ENCODE measurements around the gene EIF5. TPM values are rescaled to one million over a fixed set of nuclear protein-coding genes. Genes with fewer than 3 reads are reported as not detected.

Gene EIF5
- total and polyA plus RNA-seq, 2 donors (not counting 3 experiments of a cell fraction or from before 2014, with no cell fraction given): 175 to 313 TPM

- dilution Hi-C loops (cut with MboI; ENCODE audit: extremely low pct_ligation_motif_present, low sequenced_read_pairs): no loop called here
- Histone ChIP-seq H2AFZ (ENCODE audit: low read depth, low read length) (no peak overlapping the region), H3K4me2 (ENCODE audit: insufficient read depth, low read length) (no peak overlapping the region), H3K27ac (ENCODE audit: insufficient read depth, low read depth, low read length) (no peak overlapping the region), H3K9me1 (replicated peaks; ENCODE audit: control insufficient read depth, extremely low read depth, insufficient read depth, low read length) (no peaks in the 10 kb centered on the region), H4K20me1 (replicated peaks; ENCODE audit: control insufficient read depth, extremely low read depth, insufficient read depth, low read length) (peaks cover 23% of the 10 kb centered on the region), H3K4me3 (replicated peaks in 1 of 3; ENCODE audit: insufficient read depth in 1 of 3, low read depth in 1 of 3, low read length in 3 of 3) (no peak overlapping the region), H3K9me3 (replicated peaks; ENCODE audit: control insufficient read depth, insufficient read depth, low read length) (no peaks in the 10 kb centered on the region), H3K79me2 (ENCODE audit: control insufficient read depth, insufficient read depth, low read length) (peaks cover 96% of the 10 kb centered on the region), H3K4me1 (ENCODE audit: control insufficient read depth, extremely low read depth, insufficient read depth, low read length) (peaks cover 35% of the 10 kb centered on the region), H3K9ac (replicated peaks; ENCODE audit: extremely low read depth, insufficient read depth, low read length) (no peak overlapping the region), H3K36me3 (ENCODE audit: control insufficient read depth in 2 of 2, extremely low read depth in 1 of 2, insufficient read depth in 2 of 2, low read length in 2 of 2) (no peaks in the 10 kb centered on the region), H3K27me3 (ENCODE audit: control insufficient read depth in 2 of 2, insufficient read depth in 2 of 2, low read length in 2 of 2) (no peaks in the 10 kb centered on the region)
- ChIA-PET POLR2A (interaction anchor here (0.9 to 1.9 kb wide), 4 partner anchors 46 to 57 kb away, joined by 3 to 19 read pairs (median 4); partner anchors contain the start of gene EIF5), CTCF (interaction anchor here (0.6 to 3.0 kb wide), 43 partner anchors 8 to 323 kb away, joined by 3 to 74 read pairs (median 4); partner anchors contain the start of gene EIF5)
- intact Hi-C loops (cut with micrococcal nuclease): loop anchor here (5.0 kb wide), 1 partner anchor 93 kb away; no protein-coding TSS in a partner anchor
- no TSS peak for BruUV-seq (replicated peaks)
- DNase-seq (ENCODE audit: low read depth, low spot score) (no peak), FAIRE-seq (no peak)
- TF ChIP-seq POLR2AphosphoS5 (IDR thresholded peaks at IDR 0.05; ENCODE audit: insufficient read depth, low read depth, low read length) (no peak), MYC (IDR thresholded peaks at IDR 0.05; ENCODE audit: low read depth, low read length) (no peak), CTCF (IDR thresholded peaks at IDR 0.05; ENCODE audit: extremely low read depth in 1 of 2, insufficient read depth in 1 of 2, low read depth in 1 of 2, low read length in 2 of 2) (no peak), POLR2A (IDR thresholded peaks at IDR 0.05; ENCODE audit: low read depth, low read length) (no peak), JUN (IDR thresholded peaks at IDR 0.05; ENCODE audit: borderline replicate concordance, insufficient read depth, insufficient read length, low read depth) (no peak), MAX (IDR thresholded peaks at IDR 0.05; ENCODE audit: insufficient read depth, insufficient read length) (no peak), EZH2 (IDR thresholded peaks at IDR 0.05; ENCODE audit: borderline replicate concordance, low read depth, low read length, severe bottlenecking) (no peak), GATA2 (IDR thresholded peaks at IDR 0.05; ENCODE audit: insufficient read depth, insufficient read length, low read depth, low read length) (no peak), FOS (IDR thresholded peaks at IDR 0.05; ENCODE audit: borderline replicate concordance, insufficient read depth, low read length) (no peak)
These were observed 56.6 kb downstream of the EIF5 start for GRCh38 chr14:103390605-103391004.

All from endothelial cell of umbilical vein (primary cell).